ENCODE data around the gene GNG12. TPM values are rescaled to one million over a fixed set of nuclear protein-coding genes. Genes with fewer than 3 reads are reported as not detected.

The GNG12 gene
- total RNA-seq, 2 experiments from 2014 or later = not detected

GRCh38 chr1:67818162-67818561, 15.1 kb downstream of the GNG12 start:
- Mint-ChIP-seq H3K36me3 (ENCODE audit: low read depth) (no peaks in the 10 kb centered on the region), H3K9me3 (no peaks in the 10 kb centered on the region), H3K27ac (no peak overlapping the region), H3K27me3 (peaks cover 12% of the 10 kb centered on the region), H3K4me1 (ENCODE audit: low read depth) (no peaks in the 10 kb centered on the region), H3K4me3 (no peak overlapping the region)
- no peak for DNase-seq
- intact Hi-C loops (cut with micrococcal nuclease) = no loop called here
- ATAC-seq = no peak
- TF ChIP-seq CTCF (IDR thresholded peaks at IDR 0.05) = no peak
- CTCF ChIA-PET = interaction anchor here (1.0 kb wide), 1 partner anchor 303 kb away, joined by 4 read pairs; no protein-coding TSS in a partner anchor
- POLR2A ChIA-PET = no interaction called here

- Mint-ChIP-seq H3K27ac (no peak overlapping the region), H3K27me3 (peaks cover 12% of the 10 kb centered on the region), H3K4me3 (no peak overlapping the region), H3K36me3 (ENCODE audit: low read depth) (no peaks in the 10 kb centered on the region), H3K9me3 (no peaks in the 10 kb centered on the region), H3K4me1 (ENCODE audit: low read depth) (no peaks in the 10 kb centered on the region)
- ATAC-seq (no peak), DNase-seq (no peak)
- ChIA-PET CTCF (interaction anchor here (1.0 kb wide), 1 partner anchor 303 kb away, joined by 4 read pairs; no protein-coding TSS in a partner anchor), POLR2A (no interaction called here)
- intact Hi-C loops (cut with micrococcal nuclease) = no loop called here
- no peak for TF ChIP-seq CTCF (IDR thresholded peaks at IDR 0.05)
Measured at GRCh38 chr1:67817319-67817718, 15.9 kb downstream of the GNG12 start.

GRCh38 chr1:67816506-67816905, 16.8 kb downstream of the GNG12 start:
- no peak overlapping the region for H3K4me3 Mint-ChIP-seq

GRCh38 chr1:67816095-67816475, 17.2 kb downstream of the GNG12 start:
- Mint-ChIP-seq H3K36me3 (ENCODE audit: low read depth) (no peaks in the 10 kb centered on the region), H3K4me1 (ENCODE audit: low read depth) (no peaks in the 10 kb centered on the region), H3K9me3 (no peaks in the 10 kb centered on the region), H3K27me3 (peaks cover 12% of the 10 kb centered on the region), H3K27ac (no peak overlapping the region), H3K4me3 (no peak overlapping the region)
- CTCF ChIA-PET = no interaction called here
- ATAC-seq (no peak), DNase-seq (no peak)
- no peak for TF ChIP-seq CTCF (IDR thresholded peaks at IDR 0.05)
- POLR2A ChIA-PET = no interaction called here
- intact Hi-C loops (cut with micrococcal nuclease) = no loop called here

More at GRCh38 chr1:67816506-67816905, 16.8 kb downstream of the GNG12 start:
- TF ChIP-seq CTCF (IDR thresholded peaks at IDR 0.05) = no peak
- no peaks in the 10 kb centered on the region for H3K9me3 Mint-ChIP-seq
- no peaks in the 10 kb centered on the region for H3K36me3 Mint-ChIP-seq (ENCODE audit: low read depth)
- POLR2A ChIA-PET = no interaction called here
- H3K27ac Mint-ChIP-seq = no peak overlapping the region
- H3K4me1 Mint-ChIP-seq (ENCODE audit: low read depth) = no peaks in the 10 kb centered on the region
- DNase-seq = no peak
- no peak for ATAC-seq
- intact Hi-C loops (cut with micrococcal nuclease) = no loop called here
- H3K27me3 Mint-ChIP-seq = peaks cover 12% of the 10 kb centered on the region
- CTCF ChIA-PET = no interaction called here

- no peak overlapping the region for H3K27ac Mint-ChIP-seq
Measured at GRCh38 chr1:67815303-67816094, 17.8 kb downstream of the GNG12 start.

More at GRCh38 chr1:67815303-67816094, 17.8 kb downstream of the GNG12 start:
- no peak for ATAC-seq
- no peak for DNase-seq
- intact Hi-C loops (cut with micrococcal nuclease) = no loop called here
- no peak for TF ChIP-seq CTCF (IDR thresholded peaks at IDR 0.05)
- peaks cover 12% of the 10 kb centered on the region for H3K27me3 Mint-ChIP-seq
- H3K4me1 Mint-ChIP-seq (ENCODE audit: low read depth) = no peaks in the 10 kb centered on the region
- ChIA-PET POLR2A (no interaction called here), CTCF (no interaction called here)
- no peaks in the 10 kb centered on the region for H3K9me3 Mint-ChIP-seq
- no peaks in the 10 kb centered on the region for H3K36me3 Mint-ChIP-seq (ENCODE audit: low read depth)
- no peak overlapping the region for H3K4me3 Mint-ChIP-seq
